ENCODE measurements around the gene ABHD16A.

Gene ABHD16A

DNA sequence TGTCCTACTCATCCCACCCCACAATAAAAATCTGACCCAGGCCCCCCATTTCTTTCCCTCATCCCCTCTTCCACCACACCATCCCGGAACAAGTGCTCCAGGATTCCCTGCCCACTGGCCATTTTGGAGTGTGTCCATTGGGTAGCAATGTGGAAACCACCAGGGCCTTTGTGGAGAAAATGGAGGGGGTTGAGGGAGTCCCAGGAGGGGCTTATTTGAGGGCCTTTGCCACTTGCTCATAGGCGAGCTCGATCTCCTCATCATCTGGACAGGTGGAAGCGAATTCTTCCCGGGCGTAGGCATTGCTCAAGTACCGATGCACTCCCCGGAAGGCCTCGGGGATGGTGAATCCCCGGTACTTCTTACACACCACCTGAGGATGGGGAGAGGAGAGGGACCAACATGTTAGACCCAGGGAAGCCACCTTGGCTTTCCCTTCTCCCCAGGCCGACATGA, 27.5 kb upstream of the ABHD16A start:
- DNase-seq: no peak

DNA sequence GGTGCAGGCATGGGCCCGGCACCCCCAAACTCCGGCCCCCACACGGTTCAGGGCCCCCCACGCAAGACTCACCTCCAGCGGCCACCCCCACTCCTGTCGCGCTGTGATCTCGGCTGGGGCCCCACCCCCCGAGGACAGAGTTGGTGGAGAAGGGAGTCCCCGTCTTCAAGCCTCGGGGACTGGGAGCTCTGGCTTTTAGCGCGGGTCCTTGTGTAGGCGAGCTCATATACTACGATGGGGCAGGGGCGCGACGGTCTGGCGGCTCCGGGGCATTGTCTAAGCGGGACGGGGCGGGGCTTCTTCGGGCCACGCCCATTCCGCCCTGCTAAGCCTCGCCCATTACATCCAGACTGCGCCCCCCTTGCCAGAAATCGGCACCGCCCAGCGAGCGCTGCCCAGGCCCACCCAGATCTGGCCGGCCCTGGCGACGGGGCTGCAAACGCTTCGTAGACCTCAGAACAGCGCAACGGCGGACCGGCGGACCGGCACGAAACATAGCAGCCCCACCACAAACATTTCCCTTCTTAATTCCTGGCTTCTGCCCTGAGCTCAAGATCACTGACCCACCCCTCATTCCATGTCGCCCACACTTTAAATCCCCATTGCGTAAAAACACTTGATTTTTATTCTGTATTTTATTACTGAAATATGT, 27.0 kb upstream of the ABHD16A start:
- peak; percentile 34 to 57 for DNase-seq

DNA sequence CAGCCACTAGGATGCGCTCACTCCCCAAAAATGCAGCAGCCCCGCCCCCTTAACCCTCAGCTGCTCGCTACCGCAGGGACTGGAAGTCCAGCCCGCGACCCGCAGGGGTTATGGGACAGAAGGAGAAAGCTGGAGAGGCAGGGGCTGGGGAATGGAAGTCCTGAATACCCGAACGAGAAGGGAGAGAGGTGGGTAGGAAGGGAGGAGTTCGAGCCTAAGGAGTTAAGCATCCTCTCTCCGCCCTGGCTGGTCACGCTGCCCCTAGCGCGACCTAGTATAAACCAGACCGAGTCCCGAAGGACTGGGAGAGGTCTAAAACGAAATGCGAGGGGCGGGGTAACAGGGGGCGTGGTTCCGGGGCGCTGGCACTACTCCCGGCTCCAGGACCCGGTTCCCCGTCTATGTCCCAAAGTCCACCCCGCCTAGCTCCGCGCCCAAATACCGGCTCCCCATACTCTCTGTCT, 26.4 kb upstream of the ABHD16A start:
- DNase-seq: peak; percentile 56 to 74

DNA sequence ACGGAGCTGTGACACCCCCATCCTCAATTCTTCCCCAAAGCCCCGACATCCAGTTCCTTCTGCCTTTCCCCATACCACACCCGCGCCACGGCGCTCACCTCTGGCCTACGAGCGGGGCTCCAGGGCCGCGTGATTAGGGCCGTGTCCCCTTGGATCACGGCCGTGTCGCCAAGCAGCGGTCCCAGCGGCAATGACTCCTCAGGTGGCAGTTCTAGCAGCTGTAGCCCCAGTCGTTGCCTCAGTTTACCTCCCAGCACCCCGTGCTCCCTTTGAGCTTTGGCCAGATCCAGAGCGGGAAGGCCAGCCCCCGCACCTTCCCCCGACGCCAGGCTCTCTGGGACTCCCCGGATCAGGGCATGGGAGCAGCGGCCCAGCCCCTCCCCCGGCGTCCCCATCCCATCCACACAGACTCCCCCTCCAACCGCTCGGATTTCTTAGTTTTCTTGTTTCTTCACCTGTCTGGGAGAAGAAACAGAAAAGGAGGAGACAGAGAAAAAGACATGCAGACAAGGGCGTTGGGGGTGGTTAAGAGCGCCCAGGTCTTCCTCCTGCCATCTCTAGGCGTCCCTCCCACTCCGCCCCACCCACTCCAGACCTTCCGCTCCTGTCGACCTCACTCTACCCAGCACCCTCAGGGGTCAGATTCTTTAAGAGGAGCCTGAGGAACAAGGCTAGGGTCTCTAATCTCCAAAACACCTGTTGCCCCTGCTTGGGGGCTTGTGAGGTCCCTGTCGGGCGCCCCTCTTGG, 25.8 kb upstream of the ABHD16A start, which contains the start of gene DDAH2:
DDAH2 (minus strand) TSS at position 533 of the 748 bp plus-strand sequence; CDS start at position 395, 138 bp downstream.
- DNase-seq: no peak

DNA sequence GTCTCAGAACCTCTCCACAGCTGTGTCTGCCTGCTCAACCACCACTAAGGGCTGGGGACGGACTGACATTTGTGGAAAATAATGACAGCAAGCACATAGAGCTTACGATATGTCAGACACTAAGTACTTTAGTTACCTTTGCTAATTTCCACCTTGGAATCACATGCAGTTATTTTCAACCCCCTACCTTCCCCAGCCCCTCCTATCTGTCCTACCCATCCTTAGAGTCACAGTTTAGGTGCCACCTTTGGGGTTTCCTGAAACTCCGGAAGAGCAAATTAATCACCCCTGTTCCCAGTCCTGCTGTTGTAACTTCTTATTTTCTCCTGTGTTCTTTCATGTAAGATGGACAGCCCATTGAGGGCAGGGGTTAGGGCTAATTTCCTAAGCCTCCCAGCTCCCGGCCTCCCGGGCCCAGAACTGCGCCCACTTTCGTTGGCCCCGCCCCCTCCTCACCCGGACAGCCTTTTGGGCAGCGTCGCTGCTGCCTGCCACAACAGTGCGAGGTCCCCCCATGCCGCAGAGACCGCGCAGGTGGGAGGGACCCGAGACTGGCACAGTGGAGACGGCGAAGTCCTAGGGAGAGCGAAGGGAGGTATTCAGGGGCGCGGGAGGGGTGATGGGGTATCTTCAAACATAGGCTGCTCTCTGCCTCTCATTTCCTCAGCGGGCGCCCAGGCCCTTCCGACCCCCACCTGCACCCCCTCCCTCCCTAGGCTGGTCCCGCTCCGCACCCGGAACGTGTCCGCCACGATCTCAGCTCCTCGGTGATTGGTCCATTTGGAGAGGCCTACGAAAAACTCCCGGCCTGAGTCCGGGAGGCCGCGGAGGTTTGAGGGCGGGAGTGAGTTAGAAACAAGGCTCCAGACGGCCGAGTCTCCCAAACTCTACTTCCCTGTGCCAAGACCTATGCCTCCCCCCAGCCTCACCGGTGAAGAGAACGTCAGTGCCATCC, 24.9 kb upstream of the ABHD16A start:
- peak; percentile 89 to 95 for DNase-seq

DNA sequence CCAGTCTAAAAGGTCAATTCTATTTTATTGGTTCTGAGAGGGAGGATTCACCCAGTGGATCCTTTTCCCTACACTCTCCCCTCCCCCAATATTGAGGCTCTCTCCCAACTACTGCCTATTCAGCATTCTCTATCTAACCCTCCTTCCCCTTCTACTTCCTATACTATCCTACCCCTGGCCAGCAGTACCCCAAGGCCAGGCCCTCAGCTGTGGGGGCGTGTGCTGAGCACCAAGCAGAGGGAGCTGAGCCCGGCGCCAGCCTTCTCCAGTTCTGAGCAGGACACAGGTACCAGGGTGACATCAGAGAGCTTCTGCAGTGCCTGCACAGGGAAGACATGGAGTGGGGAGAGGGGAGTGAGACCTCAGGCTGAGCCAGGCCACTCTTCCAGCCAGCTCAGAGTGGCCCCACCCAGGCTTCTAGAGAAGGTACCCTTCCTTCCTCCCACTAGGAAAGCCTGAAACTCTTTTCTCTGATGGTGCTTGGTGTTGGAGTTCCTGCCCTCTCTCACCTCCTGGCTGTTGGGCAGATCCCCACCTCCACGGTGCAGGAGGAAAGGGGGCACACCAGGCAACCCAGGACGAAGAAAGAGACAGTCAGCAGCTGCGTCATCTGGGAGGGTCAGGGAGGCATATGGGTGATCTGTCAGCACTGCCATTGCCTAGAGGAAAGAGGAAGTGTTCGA, 24.1 kb upstream of the ABHD16A start:
- DNase-seq: no peak

DNA sequence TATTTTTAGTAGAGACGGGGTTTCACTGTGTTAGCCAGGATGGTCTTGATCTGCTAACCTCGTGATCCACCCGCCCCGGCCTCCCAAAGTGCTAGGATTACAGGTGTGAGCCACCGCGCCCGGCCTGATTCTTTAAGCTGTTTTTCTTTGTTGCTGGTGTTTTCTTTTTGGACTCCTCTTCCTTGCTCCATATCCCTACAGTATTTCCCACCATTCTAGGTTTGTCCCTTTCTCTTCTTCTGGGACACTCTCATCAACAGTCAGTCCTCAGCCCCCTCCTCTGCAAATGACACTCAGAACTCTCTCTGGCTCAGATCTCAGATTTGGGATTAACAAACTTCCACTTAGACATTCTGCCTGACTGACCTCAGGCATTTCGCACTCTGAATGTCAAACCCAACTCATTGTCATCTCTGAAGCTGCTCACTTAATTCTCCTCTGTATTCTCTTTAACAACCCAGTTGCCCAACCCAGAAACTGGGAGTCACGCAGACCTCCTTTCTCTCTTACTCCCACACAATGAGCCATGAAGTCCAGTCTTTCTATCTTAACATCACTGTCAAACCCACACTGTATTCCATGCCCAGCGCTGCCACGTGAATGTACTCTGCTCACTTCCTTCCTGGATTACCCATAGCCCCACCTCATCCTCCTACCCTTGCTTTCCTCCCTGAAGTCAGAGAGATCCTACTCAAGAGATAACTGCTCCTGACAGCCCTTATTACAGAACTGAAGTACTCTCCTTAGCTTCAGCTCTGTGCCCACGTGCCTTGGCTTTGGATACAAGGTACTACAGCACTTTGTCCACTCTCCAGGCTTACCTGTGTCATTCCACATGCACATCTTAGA, 22.6 kb upstream of the ABHD16A start:
- DNase-seq: peak; percentile 48 to 54

DNA sequence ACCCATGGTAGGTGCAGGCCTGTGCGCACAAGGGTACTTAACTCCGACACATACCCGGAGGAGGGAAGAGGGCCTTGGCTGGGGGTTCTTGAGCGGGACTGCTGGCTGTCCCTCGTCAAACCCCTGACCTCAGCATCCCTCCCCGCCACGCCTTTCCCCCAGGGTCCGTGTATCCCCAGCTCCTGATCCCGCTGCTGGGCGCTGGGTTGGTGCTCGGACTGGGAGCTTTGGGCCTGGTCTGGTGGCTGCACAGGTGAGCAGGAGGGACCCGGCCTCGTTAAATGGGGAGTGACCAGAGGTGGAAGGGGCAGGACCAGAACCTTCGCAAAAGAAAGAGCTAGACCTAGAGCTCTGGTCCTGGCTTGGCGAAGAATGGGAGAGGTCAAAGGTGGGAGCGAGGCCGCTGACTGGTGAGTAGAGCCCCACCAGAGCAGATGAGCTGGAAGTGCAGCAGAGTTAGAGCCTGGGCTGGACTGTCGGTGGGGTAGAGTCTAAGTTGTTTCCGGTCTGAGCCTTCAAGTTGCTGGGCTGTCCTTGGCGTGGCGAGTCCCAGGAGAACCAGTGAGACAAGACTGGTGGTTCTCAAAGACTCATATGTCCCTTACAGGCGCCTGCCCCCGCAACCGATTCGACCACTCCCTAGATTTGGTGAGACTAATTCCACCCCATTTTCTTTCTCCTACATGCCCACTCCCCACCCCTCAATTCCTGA, 21.0 kb upstream of the ABHD16A start:
- no peak for DNase-seq

GRCh38 chr6:31723245-31723979, 20.3 kb upstream of the ABHD16A start, which contains the start of gene MPIG6B:
Gene MPIG6B (plus strand): TSS chr6:31723373. CDS start chr6:31723384, 11 bp downstream.
- no peak for DNase-seq

DNA sequence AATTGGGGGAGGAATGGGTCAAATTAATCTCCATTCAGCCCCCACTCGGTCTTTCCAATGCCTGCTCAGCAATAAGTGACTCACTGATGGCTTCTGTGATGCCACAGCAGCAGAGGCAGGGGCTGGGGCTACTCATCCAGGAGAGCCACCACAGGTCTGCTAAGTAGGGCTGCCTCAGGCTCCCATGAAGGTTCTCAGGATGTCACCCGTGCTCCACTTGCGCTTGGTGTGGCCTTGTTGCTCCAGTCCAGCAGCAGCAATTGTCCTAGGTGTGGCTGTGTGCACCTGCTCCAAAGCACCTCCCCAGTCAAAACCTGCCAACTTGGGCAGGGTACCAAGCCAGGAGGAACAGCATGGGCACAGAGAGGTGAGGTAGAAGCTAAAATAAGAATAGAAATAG, 19.0 kb upstream of the ABHD16A start:
- no peak for DNase-seq

GRCh38 chr6:31721351-31722020, 18.4 kb upstream of the ABHD16A start, which contains the start of gene LY6G6C:
Gene LY6G6C (minus strand): TSS chr6:31721746. CDS start chr6:31721679, 67 bp downstream.
- DNase-seq: no peak

DNA sequence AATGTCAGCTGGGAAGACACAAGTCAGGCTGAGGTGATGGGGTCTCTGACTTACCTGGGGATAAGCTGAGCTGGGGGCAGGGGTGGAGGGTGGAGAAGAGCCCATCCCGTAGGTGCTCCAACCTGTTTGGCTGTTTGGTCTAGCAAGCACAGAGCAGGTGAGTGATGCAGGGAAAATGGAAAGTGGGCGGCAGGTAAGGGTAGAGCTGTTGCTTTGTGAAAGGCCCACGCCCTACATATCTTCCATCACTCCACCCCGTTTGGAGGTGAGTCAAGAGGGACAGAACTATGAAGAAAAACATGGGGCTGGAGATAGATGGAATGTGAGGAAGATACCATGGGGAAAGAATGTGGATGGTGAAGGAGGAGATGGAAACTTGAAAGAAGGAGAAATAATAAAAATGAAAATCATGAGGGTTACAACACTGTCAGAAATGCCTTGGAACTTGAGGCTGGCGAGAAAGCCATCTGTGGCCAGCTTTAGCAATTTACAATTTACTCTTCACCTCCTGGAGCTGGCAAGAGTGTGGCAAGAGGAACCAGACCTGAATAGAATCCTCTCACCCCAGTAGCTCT, 17.2 kb upstream of the ABHD16A start:
- DNase-seq: no peak

DNA sequence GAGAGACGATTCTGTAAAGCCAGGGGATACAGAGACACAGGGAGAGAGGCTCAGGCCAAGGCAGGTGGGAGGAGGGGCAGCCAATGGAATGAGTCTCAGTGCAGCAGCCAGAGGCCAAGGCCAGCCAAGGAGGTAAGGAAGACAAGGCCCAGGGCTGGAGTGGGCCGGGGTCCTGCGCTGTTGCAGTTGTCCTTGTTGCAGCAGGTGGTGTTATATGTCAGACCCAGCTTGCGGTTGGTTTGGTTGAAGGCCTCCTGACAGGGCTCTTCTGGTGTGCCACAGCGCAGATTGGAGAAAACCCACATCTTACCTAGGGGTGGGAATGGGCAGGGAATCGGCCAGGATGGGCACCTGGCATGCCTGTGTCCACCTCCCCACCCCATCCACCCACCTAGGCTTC, 15.9 kb upstream of the ABHD16A start:
- no peak for DNase-seq

GRCh38 chr6:31718265-31718664, 15.1 kb upstream of the ABHD16A start:
- no peak for DNase-seq

DNA sequence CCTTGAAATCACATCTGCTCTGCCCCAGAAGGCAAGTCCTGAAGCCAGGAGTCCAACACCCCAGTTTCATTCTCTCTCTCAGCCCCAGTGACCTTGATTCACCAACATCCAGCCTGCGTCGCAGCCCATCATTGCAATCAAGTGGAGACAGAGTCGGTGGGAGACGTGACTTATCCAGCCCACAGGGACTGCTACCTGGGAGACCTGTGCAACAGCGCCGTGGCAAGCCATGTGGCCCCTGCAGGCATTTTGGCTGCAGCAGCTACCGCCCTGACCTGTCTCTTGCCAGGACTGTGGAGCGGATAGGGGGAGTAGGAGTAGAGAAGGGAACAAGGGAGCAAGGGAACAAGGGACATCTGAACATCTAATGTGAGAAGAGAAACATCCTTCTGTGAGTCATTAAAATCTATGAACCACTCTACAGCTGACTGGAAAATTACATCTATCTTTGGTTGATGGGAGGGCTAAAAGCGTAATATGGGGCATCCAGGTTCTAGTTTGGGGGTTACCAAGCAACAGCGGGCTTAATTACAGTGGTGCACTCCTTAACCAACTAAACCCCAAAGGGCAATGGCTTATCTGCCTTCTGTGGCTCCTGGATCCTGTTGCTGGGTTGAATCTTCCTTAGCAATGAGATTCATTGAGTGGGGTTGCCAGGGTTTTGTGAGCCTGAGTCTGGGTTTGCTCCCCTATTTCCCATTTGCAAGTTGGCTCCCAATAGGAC, 14.5 kb upstream of the ABHD16A start:
- DNase-seq: no peak

DNA sequence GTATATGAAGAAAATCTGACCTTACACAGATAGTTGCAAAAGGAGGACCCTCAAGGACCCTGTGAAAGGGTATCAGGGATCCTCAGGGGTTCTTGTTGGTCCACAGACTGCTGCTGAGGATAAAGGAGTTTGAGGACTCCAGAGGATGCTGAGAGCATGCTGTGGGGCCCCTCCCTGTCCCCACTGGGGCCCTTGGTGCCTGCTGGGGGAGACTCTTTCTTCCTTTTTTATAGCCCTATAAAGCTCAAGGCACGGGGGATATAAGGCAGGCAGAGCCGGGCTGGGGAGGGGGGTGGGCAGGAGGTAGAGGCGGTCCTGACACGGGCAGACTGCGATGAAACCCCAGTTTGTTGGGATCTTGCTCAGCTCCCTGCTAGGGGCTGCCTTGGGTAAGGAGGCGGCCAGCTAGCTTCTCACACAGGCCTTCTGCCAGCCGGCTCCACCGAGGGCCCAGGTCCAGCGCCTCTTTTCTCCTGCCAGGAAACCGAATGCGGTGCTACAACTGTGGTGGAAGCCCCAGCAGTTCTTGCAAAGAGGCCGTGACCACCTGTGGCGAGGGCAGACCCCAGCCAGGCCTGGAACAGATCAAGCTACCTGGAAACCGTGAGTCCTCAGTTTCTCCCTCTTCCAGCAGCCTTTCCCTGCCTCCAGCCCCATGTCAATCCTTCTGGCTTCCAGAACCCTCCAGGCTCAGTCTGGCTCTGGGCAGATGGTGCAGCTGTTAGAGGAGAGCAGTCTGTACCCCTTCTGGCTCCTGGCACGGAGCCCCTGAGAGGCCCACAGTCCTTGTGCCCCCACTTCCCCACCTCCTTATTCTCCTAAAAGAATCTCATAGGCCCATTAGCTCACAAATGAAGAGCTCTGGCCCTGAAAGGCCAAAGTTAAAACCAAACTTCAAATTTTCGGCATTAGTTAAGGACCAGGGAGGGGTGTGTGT, 12.2 kb upstream of the ABHD16A start, which contains the start of gene LY6G6D:
LY6G6D (plus strand) TSS at position 327 of the 937 bp plus-strand sequence; CDS start at position 335, 8 bp downstream.
- no peak for DNase-seq

Measured in AML-193 (cell line).